CD4-positive, alpha-beta T cell treated with Interleukin-6 at 100 ng/mL for 8 hours (primary cell): ENCODE results near the gene MLPH.

ENCODE experiments used
- DNase-seq: peaks from one replicate; pipeline ENCODE4 v3.0.0-alpha.2; 2020; ENCODE audit warnings: mixed read lengths, low spot score

Gene MLPH

GRCh38 chr2:237602409-237602808 lies 115.4 kb downstream of the MLPH start:
- no peak for DNase-seq

GRCh38 chr2:237603049-237603717 lies 116.1 kb downstream of the MLPH start:
- DNase-seq: no peak

GRCh38 chr2:237603718-237604362 lies 116.8 kb downstream of the MLPH start:
- DNase-seq: peak; percentile 78

GRCh38 chr2:237604391-237604790 lies 117.3 kb downstream of the MLPH start:
- no peak for DNase-seq
